NCI-H146 (cell line): ENCODE measurements around the gene WWOX.
A peak's percentile ranks its signal among the peaks of the same experiment; 100 is the strongest.

Source experiments
- DNase-seq: peaks from one replicate; lab custom pipeline; 2025; lab: John Stamatoyannopoulos, UW

Gene WWOX

GRCh38 chr16:78994135-78994745 lies 894.8 kb downstream of the WWOX start:
- peak; percentile 79 for DNase-seq

DNA sequence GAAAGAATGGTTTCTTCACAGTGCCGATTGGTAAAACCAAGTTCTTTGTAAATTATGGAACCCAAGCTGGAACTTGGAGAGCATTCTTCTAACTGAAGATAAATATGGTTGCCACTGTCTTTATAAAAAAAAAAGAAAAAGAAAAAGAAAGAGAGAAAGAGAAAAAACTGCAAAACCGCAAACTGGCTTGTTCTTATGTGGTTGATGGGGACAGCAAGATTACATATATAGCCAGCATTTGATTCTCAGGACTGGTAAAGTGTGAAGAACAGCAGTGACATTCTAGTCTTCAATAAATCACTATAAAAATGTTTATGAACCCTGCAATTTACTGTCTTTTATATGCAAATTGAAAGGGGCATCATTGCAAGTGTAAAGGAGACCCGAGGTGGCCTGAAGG lies 896.0 kb downstream of the WWOX start:
- DNase-seq = no peak

DNA sequence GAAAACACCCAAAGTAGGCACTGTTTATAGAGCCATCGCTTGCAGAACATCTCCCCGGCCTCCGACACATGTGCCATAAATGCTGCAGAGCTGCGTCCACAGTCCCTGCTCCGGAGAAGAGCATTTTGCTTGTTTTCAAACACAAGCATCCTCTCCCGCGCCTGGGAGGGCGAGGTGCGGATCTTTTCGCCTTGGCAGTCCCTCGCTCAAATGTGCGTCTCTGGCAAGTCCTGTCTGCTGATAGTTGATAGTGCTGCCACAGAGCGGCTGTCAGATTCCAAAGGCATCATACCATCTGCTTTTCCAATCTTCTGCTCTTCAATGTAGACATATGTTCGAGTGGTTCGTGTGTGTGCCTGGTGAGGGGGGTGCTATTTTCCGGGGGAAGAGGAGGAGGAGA lies 897.3 kb downstream of the WWOX start:
- DNase-seq = peak; percentile 13

DNA sequence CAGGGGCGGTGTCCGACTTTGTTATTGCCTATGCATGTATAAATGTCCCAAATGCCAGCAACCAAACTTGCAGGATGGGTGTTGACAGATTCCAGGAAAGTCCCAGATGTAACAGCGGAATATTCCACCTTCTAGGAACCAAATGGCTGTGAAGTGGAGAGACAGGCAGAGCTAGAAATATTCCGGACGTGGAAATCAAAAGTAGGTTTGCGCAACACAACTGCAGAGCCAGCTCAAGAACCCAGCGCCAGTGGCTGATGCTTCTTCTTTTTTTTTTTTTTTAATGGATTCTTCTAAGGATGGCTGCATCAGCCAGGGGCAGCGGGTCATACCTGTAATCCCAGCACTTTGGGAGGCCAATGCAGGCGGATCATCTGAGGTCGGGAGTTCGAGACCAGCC lies 899.4 kb downstream of the WWOX start:
- no peak for DNase-seq

DNA sequence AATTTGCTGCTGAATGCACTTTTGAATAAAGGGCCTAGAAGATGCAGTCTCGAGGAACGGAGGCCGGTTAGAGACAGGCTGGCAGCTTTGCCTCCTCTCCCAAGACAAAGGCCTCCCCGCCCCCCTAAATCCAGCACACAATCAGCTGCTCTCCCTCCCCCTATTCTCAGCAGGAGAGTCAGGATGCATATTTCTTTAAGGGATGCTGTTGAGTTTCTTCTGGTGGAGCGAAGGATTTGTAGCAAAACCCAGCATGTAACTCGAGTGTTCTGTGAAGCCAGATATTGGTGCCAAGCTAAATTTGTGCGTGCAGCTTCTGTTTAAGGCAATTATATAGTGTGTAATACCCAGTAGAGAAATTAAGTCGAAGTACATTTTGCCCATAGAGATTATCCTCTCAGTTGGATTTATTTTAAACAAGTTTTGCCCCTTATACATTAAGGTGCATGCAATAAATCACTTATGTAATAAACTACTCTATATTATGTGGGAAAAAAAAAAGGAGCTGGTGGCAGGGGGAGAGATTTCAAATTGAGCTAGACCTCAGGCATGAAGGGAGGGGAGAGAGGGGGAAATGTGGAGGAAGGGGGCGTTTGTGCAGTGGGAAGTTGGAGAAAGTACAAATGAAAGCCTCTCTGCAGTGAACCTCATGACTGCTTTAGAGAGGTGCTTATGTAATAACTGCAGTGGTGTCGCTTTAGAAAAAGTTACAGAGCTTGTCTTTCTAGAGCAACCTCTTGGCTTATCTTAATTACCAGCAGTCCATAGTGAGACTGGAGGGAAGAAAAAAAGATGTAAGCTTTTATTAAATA lies 901.9 kb downstream of the WWOX start:
- DNase-seq = no peak

- no peak for DNase-seq
These were observed 903.7 kb downstream of the WWOX start for GRCh38 chr16:79003026-79003609.

- DNase-seq = no peak
These were observed 904.9 kb downstream of the WWOX start for GRCh38 chr16:79004309-79004708.

GRCh38 chr16:79005096-79005495 lies 905.6 kb downstream of the WWOX start:
- no peak for DNase-seq

DNA sequence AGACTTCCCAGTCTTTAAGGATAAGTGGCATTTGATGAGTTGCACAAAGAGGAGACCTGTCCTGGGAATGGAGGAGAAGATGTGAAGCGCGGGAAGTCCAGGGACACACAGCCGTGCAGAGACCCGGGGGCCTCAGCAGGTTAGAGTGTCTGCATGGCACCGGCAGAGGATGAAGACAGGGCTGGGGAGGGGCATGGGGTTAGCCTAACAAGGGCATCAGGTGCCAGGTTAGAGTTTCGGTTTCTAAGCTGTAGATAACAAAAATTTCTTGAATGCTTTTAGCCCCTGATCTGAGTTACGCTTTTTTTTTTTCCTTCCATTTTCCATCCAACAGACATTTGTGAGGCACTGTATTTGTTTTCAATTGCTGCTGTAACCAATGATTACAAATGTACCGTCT lies 906.8 kb downstream of the WWOX start:
- DNase-seq = no peak

DNA sequence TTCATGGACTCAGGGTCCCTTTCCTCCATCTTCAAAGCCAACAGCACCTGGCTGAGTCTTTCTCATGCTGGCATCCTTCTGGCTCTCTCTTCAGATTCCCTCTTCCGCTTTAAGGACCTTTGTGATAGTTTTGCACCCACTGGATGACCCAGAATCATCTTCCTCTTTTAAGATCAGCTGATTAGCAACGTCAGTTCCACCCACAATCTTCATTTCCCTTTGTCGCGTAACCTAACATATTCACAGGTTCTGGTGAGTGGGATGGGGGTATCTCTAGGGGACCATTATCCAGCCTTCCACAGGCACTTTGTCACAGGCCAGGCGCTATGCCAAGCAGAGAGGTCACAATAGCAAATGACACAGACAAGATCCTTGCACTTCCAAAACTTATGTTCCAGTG lies 907.3 kb downstream of the WWOX start:
- no peak for DNase-seq

- no peak for DNase-seq
These were observed 908.2 kb downstream of the WWOX start for GRCh38 chr16:79007614-79008013.

GRCh38 chr16:79008036-79008868 lies 908.8 kb downstream of the WWOX start:
- peak; percentile 98 for DNase-seq

- DNase-seq = no peak
These were observed 909.4 kb downstream of the WWOX start for GRCh38 chr16:79008869-79009179.

DNA sequence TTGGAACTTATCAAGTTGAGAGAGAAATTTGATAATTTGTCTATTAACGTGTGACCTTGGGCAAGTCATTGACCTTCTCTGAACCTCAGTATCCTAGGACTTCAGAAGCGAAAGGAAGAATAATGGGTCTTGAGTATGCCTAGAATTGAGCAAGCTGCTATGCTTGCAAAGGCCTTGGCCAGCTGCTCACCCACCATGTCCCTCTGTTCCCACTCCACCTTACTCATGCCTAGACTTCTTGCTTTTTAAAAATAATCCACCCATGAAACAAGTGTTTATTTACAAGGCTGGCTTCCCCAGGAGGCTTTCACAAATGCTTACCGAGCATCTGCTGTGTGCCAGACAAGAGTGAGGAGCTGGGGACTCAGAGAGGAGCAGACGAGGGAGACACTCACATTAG lies 910.4 kb downstream of the WWOX start:
- peak; percentile 4 for DNase-seq

- DNase-seq = no peak
These were observed 911.8 kb downstream of the WWOX start for GRCh38 chr16:79011282-79011681.

DNA sequence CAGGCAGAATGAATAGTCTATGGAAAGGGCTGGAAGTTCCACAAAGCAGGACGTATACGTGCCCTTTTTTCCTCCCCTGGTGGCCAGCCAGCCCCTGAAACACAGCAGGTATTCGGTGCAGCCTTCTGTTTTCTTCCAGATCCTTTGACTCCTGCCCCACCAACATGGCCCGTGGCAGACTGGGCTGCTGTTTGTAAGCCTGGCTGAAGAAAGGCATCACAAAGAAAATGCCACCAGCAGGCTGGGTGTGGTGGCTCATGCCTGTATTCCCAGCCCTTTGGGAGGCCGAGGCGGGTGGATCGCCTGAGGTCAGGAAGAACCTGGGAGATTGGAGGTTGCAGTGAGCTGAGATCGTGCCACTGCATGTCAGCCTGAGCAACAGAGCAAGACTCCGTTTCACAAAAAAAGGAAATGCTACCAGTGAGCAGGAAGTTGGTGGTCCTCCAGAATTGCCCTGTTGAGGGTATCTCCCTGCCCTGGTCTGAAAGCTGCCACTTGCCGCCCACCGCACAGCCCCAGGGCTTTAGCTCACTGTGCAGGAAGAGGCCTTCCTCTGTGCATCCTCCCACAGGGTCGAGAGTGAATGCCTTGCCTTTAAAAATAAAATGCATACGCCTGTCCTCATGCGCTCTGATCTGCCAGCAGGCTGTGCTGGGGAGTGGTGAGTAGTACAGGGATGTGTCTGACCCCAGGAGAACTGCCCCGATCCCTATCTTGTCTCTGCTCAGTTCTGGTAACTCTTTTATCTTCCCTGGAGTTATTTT lies 913.4 kb downstream of the WWOX start:
- no peak for DNase-seq

DNA sequence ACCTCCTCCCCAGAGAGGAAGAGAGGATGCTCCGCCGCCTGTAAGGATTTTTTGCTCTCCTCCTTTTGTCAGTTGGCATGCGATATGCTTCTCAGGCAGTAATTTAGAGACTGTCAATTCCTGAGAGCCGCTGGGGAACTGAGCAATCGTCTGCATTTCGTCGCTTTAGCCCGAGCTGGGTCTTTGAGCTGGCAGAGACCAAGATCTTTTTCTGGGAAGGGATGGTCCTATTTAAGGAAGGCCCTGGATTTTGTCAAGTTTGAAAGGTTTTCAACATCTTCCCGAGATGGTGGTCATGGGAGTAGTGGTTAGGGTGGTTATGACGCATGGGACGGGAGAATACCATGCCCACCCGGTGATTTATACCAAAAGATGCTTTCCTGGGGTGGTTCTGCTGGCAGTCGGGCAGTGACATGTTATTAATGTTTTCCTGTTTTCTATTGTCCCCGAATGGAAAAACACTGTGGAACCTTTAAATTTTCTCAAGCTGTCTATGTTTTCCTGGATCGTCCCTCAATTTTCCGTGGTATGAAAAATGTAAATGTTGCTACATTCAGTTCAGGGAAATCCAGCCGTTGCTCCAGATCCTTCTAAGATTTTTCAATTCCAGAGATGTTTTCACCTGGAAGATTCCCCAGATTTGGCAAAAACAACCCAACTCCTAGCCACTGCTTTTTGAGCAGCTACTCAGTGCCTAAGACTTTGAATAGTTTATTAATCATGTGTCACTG lies 914.6 kb downstream of the WWOX start:
- DNase-seq = no peak

GRCh38 chr16:79018650-79019429 lies 919.4 kb downstream of the WWOX start:
- no peak for DNase-seq

DNA sequence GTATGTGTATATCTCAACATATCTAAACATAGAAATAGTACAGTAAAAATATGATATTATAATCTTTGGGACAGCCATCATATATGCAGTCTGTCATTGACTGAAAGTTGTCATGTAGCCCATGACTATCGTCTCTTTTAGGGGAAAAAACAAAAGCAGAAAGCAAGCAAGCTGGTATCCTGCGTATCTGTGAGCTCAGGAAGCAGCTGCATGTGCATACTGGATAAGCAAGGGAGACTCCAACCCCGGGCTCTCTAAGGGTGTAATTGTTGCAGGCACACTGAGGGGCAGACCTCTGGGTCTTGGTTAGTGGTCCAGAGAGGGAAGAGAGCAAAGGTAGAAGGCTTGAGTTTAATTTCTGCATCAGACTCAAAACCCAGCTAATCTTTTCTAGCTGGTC lies 920.0 kb downstream of the WWOX start:
- DNase-seq = no peak

DNA sequence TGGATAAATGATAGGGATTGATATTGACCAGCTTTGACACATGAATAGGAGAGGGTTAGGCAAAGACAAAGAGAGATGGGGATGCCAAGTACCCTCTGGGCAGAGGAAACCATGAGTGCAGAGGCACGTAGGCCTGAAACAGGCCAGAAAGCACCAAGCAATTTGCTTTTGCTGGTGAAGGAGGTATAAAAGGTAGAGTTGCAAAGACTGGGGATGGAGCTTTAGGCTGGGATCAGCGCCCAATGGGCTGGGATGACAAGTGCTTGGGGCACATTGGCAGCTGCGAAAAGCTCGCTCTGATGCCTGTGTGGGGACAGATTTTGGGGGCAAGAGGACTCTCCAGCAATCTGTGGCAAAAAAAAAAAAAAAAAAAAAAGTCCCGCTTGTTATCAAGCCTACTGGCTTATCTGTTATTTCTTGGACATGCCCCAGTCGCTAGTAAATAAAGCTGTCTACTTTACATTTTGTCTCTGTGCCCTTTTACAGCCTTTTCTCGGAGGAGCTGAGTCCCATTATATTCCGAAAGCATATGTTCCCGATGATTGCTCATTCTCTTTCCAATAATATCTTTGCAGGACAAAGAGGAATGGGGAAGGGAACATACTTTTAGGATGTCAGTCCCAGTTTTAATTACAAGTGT lies 922.7 kb downstream of the WWOX start:
- DNase-seq = no peak
